RWPE2 (cell line): ENCODE measurements around the gene RBM4B.

ENCODE experiments used
- ATAC-seq: fragments of 200-7000 bp; cut with Tn5 transposase; 3 replicates; pipeline ENCODE4 v1.9.1; 2021; ENCODE audit warnings: low read depth
- DNase-seq: peaks from one replicate; pipeline ENCODE4 v3.0.0-alpha.2; 2020; ENCODE audit warnings: low spot score
- H3K27ac ChIP-seq: fragments of 450-650 bp; 2 replicates; pipeline ENCODE4 v1.5.1; 2017; ENCODE audit warnings: mild to moderate bottlenecking; ENCODE audit not compliant: poor library complexity, severe bottlenecking
- H3K27me3 ChIP-seq: fragments of 250-450 bp; sonication (Bioruptor Pico); 2 replicates; pipeline ENCODE4 v1.5.1; 2021; ENCODE audit warnings: mild to moderate bottlenecking, moderate library complexity; ENCODE audit not compliant: insufficient read depth, poor library complexity, severe bottlenecking
- H3K36me3 ChIP-seq: fragments of 250-450 bp; sonication (Bioruptor Pico); 2 replicates; pipeline ENCODE4 v1.5.1; 2020; ENCODE audit warnings: low read depth, mild to moderate bottlenecking, moderate library complexity
- H3K4me1 ChIP-seq: fragments of 250-450 bp; sonication (Bioruptor Pico); 2 replicates; pipeline ENCODE4 v1.5.1; 2021; ENCODE audit warnings: mild to moderate bottlenecking, moderate library complexity; ENCODE audit not compliant: insufficient read depth, poor library complexity, severe bottlenecking
- H3K4me3 ChIP-seq: fragments of 250-450 bp; sonication (Bioruptor Pico); 2 replicates; pipeline ENCODE4 v1.5.1; 2021; ENCODE audit warnings: mild to moderate bottlenecking, moderate library complexity; ENCODE audit not compliant: severe bottlenecking
- H3K9me3 ChIP-seq: fragments of 250-450 bp; sonication (Bioruptor Pico); 2 replicates; pipeline ENCODE4 v1.5.1; 2021; ENCODE audit warnings: mild to moderate bottlenecking, moderate library complexity; ENCODE audit not compliant: severe bottlenecking
- CTCF ChIP-seq: fragments of 450-650 bp; IDR thresholded peaks from one replicate; pipeline ENCODE4 v1.5.1; 2017; ENCODE audit warnings: mild to moderate bottlenecking, moderate library complexity; ENCODE audit not compliant: poor library complexity, severe bottlenecking

The RBM4B gene

GRCh38 chr11:66637557-66638176, 40.0 kb downstream of the RBM4B start:
- Histone ChIP-seq H3K4me3 (peak overlapping the region; percentile 81), H3K36me3 (peaks cover 68% of the 10 kb centered on the region), H3K9me3 (no peaks in the 10 kb centered on the region), H3K4me1 (peaks cover 43% of the 10 kb centered on the region), H3K27ac (peak overlapping the region; percentile 61), H3K27me3 (no peaks in the 10 kb centered on the region)
- ATAC-seq, result peak; percentile 4
- no peak for TF ChIP-seq CTCF
- no peak for DNase-seq

DNA sequence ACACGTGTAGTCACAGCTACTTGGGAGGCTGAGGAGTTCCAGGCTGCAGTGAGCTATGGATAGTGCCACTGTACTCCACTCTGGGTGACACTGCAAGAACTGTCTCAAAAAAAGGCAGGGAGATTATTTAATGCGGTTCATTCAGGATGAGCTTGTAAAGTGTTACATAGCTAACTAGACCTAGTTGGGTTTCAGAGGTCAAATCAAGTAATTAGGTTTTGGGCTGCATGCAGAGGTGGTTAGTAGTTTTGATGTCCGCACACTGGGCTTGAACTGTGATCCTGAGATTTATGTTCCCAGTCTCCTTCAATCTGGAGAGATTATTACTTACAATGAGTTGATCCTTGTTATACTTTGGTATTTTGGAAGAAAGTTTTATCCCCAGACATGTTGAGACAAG, 41.3 kb downstream of the RBM4B start:
- ATAC-seq, result no peak
- TF ChIP-seq CTCF, result no peak
- H3K4me3 ChIP-seq, result no peak overlapping the region
- H3K4me1 ChIP-seq, result peaks cover 30% of the 10 kb centered on the region
- no peaks in the 10 kb centered on the region for H3K27me3 ChIP-seq
- peak overlapping the region; percentile 61 for H3K27ac ChIP-seq
- H3K9me3 ChIP-seq, result no peaks in the 10 kb centered on the region
- peaks cover 66% of the 10 kb centered on the region for H3K36me3 ChIP-seq
- DNase-seq, result no peak

DNA sequence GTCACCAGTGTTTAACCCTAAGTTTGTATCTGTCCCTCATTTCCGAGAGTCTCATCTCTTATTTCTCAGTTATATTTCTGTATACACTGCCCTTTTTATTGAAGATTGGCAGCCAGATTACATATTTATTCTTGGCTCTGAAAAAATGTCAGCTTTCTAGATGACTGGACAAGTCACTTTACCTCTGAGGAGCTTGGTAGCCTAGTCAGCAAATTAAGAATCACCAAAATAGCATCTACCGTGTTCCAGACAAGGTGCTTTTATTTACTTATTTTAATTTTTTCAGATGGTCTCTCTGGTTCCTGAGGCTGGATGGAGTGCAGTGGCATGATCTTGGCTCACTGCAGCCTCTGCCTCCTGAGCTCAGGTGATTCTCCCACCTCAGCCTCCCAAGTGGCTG, 44.7 kb downstream of the RBM4B start:
- H3K27ac ChIP-seq, result no peak overlapping the region
- ATAC-seq (no peak), DNase-seq (no peak)
- peaks cover 7% of the 10 kb centered on the region for H3K4me1 ChIP-seq
- H3K4me3 ChIP-seq, result no peak overlapping the region
- no peak for TF ChIP-seq CTCF
- peaks cover 70% of the 10 kb centered on the region for H3K36me3 ChIP-seq
- H3K27me3 ChIP-seq, result no peaks in the 10 kb centered on the region
- H3K9me3 ChIP-seq, result no peaks in the 10 kb centered on the region

GRCh38 chr11:66631883-66632282, 45.8 kb downstream of the RBM4B start:
- Histone ChIP-seq H3K36me3 (peaks cover 78% of the 10 kb centered on the region), H3K4me3 (no peak overlapping the region), H3K9me3 (no peaks in the 10 kb centered on the region), H3K27me3 (no peaks in the 10 kb centered on the region), H3K4me1 (no peaks in the 10 kb centered on the region), H3K27ac (no peak overlapping the region)
- no peak for ATAC-seq
- no peak for DNase-seq
- no peak for TF ChIP-seq CTCF

DNA sequence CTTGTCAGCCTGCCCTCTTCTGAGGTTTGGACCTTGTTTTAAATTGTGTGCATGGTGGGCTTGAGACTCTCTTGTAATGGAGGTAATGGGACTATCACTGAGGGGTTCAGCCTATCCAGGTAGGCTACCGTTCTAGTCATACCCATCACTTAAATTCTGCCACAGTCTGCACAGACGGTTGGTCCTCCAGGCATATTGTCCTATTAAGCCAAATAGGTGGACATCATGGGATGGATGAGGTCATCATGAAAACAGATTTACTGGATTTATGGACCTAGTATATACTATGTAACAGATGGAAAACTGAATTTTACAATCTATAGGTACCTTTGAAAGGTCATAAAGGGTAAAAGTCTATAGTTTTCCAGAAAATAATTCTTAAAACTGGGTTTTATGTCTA, 48.3 kb downstream of the RBM4B start:
- Histone ChIP-seq H3K27ac (no peak overlapping the region), H3K27me3 (no peaks in the 10 kb centered on the region), H3K9me3 (no peaks in the 10 kb centered on the region), H3K4me1 (no peaks in the 10 kb centered on the region), H3K4me3 (no peak overlapping the region), H3K36me3 (peaks cover 91% of the 10 kb centered on the region)
- ATAC-seq (no peak), DNase-seq (no peak)
- TF ChIP-seq CTCF, result no peak
